D341Med (cell line): ENCODE results near the gene NFIA.

Source experiments
- DNase-seq: peaks from one replicate; pipeline ENCODE4 v3.0.0; 2012; ENCODE audit warnings: low spot score

The NFIA gene

DNA sequence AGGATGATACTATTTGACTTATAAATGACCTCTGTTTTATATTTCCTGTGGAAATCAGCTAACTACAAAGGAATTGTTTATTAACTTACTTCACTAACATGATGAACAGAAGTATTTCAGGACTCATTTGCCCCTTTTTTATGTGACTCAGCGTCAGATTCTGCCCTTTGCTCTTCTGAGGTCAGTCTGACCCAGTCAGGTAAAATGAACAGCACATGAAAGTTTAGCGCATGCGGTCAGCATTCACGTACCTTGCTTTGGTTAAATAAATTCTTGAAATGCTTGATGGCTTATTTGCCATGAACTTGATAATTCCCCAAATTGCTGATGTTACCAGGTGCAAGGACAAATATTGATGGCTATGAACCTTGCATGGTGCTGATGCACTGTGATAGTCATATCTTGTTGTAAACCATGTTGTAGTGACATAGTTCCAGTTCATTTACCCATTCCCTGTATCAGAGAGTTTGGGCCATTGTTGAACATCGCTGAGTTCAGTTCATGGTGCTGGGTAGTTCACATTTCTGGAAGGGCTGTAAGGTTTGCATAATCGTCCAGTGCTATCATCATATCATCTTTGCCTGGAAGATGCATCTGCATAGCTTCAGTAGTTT is 133.4 kb downstream of the NFIA start:
- DNase-seq: no peak

GRCh38 chr1:61220536-61220935 is 138.2 kb downstream of the NFIA start:
- no peak for DNase-seq

- no peak for DNase-seq
Observed at GRCh38 chr1:61221642-61222041, 139.3 kb downstream of the NFIA start.

DNA sequence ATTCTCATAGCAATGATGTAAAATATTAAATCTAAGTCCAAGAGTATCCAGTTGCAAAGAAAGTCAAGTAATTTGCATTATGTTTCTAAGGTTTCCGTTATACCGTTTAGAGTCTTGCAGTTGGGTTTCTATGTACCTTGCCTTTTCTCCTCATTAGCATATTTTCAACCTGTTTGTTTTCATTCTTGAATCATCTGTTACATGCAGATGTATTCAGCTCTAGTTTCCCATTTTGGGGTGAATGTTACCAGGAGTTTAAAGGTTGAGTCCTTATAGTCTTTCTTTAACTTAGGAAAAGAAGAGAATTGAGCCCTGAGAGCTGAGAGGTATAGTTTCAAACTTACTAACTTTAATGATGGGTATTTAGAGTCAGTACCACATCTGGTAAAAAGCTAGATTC is 139.9 kb downstream of the NFIA start:
- no peak for DNase-seq

DNA sequence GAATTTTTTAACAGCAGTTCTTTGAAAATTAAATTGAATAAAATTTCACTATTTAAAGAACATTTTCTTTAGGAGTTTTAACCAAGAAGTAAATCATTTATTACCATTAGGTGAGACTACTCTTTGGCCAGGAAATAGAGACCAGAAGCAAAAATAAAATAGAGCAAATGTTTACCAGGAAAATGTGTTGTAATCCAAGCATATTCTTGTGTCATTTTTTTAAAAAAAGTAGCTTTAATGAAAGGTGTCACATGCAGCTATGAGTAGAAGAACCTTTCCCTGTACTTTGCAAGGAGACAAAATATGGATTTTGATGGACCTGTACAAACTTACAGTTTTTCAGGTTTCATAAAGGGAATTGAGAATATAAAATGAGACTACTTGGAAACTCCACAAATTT is 140.8 kb downstream of the NFIA start:
- no peak for DNase-seq

DNA sequence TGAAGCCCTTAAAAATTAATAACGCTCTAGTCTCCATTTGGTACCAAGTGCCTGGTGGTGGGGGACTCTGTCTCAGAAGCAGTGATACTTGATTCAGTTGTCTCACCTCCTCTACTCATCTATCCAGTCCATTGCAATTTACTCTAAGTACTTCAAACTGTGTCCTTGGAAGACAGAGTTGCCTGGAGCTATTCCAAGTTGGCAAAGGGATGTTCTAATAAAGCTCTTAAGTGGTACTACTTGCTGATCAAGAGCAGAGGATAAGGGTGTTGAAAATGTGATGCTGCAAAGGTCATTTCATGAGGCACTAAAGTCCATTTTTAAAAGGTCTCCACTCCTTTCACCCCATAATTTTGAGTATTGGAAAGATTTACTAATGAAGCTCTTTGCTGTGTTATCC is 142.2 kb downstream of the NFIA start:
- DNase-seq: no peak

DNA sequence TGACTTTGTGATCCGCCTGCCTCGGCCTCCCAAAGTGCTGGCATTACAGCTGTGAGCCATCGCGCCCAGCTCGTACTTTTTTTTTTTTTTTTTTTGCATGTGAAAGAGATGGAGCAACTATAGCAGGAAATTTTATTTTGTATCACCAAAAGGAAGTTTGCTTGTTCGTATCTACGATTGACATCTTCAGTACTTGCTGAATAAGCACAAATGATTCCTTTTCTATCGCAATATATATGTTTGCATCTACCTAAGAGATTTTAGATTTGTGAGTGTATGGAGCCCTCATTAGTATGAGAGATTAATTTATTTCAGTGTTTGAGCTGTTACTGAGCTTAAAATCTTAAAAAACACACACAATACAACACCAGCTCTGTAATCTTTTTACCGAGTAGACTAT is 143.1 kb downstream of the NFIA start:
- DNase-seq: no peak

DNA sequence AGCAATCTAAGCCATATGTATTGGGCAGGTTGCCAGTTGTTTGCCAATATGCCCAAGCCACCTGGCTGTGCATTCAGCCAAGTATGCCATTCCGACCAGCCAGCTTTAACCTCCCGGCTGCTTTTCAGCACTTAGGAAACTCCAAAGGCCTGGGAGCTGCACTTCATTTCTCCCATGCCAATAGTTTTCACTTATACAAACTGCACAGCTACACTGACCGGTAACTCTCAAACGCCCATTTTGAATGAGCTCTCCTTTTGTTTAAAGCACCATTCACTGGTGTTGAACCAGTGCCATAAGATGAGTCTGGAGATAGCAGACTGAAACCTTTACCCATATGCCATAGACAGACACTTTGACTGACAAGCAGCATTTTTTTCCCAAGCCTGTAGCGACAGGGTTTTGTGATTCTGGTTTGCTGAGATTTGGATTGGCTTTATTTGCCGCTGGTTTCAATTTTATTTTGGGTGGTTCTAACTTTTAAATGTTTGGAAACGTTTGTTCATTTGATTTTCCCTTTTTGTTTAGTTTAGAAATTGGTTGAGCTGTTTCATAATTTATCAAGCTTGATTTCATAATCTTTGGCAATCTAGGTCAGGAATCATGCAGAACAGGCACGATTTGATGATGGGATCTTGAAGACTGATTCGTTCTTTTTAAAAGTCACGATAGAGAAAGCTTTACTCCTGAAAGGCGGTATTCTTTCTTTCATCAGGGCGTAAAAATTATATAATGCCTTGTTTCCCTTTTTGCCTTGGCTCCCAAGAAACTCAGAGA is 144.6 kb downstream of the NFIA start:
- peak; percentile 57 for DNase-seq

DNA sequence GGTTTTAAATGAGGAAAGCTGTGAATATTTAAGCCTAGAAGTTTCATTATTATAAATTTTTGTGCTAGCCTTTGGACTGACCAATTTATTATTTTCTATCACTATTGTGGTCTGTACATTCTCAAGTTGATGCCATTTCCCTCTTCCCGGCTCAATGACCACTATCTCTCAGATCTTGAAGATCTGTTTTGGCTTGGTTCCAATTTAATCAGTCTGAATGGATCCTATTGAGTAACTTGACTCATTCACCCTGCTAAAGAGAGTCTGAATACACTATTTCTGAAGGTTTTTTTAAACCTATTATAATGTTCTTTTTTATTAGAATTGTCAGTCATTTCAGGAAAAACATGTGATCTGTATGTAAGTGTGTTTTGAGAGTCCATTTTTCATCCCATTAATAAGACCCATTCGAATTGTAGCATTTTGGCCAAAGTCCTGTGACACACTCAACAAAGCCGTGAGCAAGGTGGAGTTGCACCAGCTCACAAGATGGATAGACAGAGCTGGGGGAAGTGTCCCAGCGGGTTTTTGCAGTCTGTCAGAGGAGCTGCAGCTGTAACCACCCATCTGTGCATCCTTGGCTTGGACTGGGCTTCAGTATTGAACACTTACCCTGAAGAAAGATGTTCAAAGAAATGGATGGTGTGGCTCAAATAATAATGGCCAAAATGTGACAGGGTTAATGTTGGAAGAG is 145.6 kb downstream of the NFIA start:
- peak; percentile 37 for DNase-seq

- no peak for DNase-seq
Observed at GRCh38 chr1:61230523-61230922, 148.2 kb downstream of the NFIA start.

GRCh38 chr1:61231795-61232194 is 149.4 kb downstream of the NFIA start:
- no peak for DNase-seq

DNA sequence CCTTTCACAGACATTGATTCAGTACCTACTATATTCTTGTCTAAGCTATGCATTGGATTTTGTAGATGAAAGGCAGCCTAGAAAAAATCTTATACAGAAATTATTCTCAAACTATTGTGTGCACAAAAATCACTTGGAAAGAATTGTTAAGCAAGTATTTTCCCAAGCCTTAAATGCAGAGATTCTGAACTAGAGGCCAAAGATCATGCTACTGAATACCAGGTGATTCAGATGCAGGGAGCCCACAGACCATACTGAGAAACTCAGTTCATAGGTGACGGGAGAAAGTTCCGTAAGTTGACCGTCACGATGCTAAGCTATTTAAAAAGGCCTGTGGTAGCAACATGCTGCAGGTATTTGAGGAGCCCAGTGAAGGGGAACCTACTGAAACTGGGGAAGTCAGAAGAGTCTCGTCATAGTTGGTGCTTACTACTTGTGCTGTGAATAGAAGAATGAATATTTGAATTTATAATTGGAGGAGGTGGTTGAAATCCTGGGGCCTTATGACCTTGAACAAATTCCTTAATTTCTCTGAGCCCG is 150.8 kb downstream of the NFIA start:
- DNase-seq: no peak

GRCh38 chr1:61234587-61234919 is 152.2 kb downstream of the NFIA start:
- DNase-seq: no peak

DNA sequence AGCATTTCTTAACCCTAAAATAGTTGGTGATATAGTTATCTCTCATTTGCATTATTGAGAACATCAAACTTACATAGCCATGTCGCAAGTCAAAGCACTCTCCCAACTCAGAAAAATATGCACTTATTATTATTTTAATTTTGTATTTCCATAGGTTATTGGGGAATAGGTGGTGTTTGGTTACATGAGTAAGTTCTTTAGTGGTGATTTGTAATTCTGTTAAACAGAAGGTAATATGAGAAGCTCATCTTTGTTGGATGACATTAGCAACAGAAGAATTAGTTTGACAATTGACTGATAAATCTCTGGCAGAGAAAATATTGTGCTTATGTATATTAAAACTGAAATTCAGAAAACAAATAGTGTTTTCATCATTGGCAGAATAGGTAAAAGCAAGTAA is 154.8 kb downstream of the NFIA start:
- no peak for DNase-seq

- DNase-seq: no peak
Observed at GRCh38 chr1:61237659-61238358, 155.4 kb downstream of the NFIA start.

DNA sequence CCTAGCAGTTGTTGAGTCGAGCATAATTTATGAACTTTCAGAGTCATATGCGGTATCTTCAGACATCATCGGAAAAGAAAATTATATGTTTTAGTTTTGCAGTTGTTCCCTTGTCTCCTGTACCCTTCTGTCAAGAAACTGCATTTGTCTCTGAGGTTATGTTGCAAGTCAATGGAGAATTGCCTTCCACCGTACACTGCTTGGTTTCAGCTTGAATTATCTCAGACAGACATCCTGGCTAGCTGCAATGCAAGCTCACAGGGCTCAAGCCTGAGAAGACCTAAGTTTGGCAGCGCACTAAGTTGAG is 156.0 kb downstream of the NFIA start:
- no peak for DNase-seq

DNA sequence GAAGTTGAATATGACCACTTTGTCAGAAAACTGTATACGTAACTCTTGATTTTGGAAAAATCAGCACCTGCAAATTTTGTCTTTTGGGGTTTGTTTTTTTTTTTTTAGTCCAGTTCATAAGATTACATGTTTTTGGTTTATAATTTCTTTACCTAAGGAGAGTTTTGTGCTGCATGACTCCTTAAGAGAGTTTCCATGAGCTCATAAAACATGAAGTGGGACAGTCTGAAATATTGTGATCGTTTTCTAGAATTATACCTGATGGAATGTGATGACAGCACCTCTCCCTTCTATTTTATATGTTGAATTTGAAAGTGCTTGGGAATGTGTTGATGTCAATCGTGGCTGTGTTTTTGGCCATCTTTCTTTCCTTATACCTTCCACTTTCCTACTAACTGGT is 158.5 kb downstream of the NFIA start:
- DNase-seq: no peak

DNA sequence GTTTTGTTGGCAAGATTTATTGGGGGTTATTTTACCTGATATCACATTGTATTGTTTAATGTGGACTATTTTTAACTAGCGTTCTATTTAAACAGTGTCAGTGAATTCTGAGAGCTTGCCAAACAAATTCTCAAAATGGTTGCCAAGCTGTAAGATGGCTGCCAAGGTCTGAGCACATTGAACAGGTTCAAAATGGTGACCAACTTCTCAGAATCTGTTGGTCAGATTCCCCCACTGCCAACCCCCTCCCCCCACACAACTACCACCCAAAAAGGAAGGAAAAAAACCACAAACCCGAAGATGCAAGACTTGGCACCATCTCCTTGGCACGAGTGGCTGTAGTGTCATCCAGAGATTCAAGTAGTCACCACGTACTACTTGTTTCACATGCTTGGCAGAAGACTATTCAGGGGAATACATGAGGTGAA is 159.1 kb downstream of the NFIA start:
- no peak for DNase-seq

DNA sequence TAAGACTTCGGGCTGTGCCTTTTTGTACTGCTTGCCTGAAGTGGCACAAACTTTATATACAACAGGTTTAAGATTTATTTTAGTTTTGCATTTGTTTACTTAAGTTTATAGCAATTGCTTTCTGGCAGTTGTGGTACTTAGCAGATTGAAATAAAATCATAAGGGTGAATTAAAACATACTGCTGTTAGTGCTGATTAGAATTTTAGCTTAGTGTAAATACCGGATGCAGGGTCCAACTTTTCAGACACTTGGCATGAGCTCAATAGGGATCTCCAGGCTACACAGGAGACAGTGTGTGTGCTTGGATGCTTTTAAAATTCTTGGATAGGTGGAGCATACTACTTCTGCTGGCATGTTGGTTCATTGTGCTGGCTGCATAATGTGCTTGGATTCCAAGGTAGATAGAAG is 159.6 kb downstream of the NFIA start:
- no peak for DNase-seq

- DNase-seq: no peak
Observed at GRCh38 chr1:61244114-61244513, 161.8 kb downstream of the NFIA start.

- no peak for DNase-seq
Observed at GRCh38 chr1:61245696-61246400, 163.5 kb downstream of the NFIA start.
